H1 (cell line): ENCODE results near the gene PTPRJ.

Experiments
- CEBPB ChIP-seq: IDR thresholded peaks from 2 replicates; pipeline ENCODE4 v1.6.1; 2012; ENCODE audit warnings: low read depth, low read length
- CHD2 ChIP-seq: IDR thresholded peaks from 2 replicates; pipeline ENCODE4 v1.6.1; 2012; ENCODE audit warnings: low read length, improper control_type of control experiment
- FOSL1 ChIP-seq: IDR thresholded peaks from 2 replicates; pipeline ENCODE4 v1.6.1; 2011; ENCODE audit warnings: mild to moderate bottlenecking, low read depth, low read length, moderate library complexity; ENCODE audit not compliant: insufficient read depth
- JUND ChIP-seq: IDR thresholded peaks from 2 replicates; pipeline ENCODE4 v1.6.1; 2011; ENCODE audit warnings: mild to moderate bottlenecking, improper control_type of control experiment, low read length
- KDM1A ChIP-seq: fragments of 200-600, 300-600 bp; sonication (generic); IDR thresholded peaks from 2 replicates; pipeline ENCODE4 v1.7.1; 2016; ENCODE audit warnings: mild to moderate bottlenecking, low read length, borderline replicate concordance
- POLR2A ChIP-seq, 2 experiments: IDR thresholded peaks; 1 replicate in 1 of 2; 2 replicates in 1 of 2; pipeline ENCODE4 v1.6.1; 2011; ENCODE audit warnings: low read depth in 2 of 2, low read length in 2 of 2, mild to moderate bottlenecking in 2 of 2; ENCODE audit errors: control extremely low read depth in 1 of 2
- RFX5 ChIP-seq: IDR thresholded peaks from 2 replicates; pipeline ENCODE4 v1.6.1; 2011; ENCODE audit warnings: low read depth, low read length, improper control_type of control experiment, borderline replicate concordance
- SP4 ChIP-seq: IDR thresholded peaks from 2 replicates; pipeline ENCODE4 v1.6.1; 2012; ENCODE audit warnings: low read length, inconsistent platforms
- YY1 ChIP-seq: IDR thresholded peaks from 2 replicates; pipeline ENCODE4 v1.6.1; 2011; ENCODE audit warnings: low read depth, mild to moderate bottlenecking, low read length
- TF ChIP-seq, protein P1 (sequence below), 3 experiments: IDR thresholded peaks; 1 replicate in 2 of 3; 2 replicates in 1 of 3; pipeline versions ENCODE4 v1.5.1 to v1.6.1; 2011; ENCODE audit warnings: low read length in 3 of 3, mild to moderate bottlenecking in 3 of 3, inconsistent platforms in 2 of 3, low read depth in 1 of 3, moderate library complexity in 1 of 3; ENCODE audit not compliant: insufficient read depth in 1 of 3; ENCODE audit errors: control extremely low read depth in 1 of 3
- TF ChIP-seq, protein P2 (sequence below): IDR thresholded peaks from 2 replicates; pipeline ENCODE4 v1.6.1; 2011; ENCODE audit warnings: low read depth, mild to moderate bottlenecking, low read length; ENCODE audit not compliant: insufficient read depth
- TF ChIP-seq, protein P3 (sequence below): IDR thresholded peaks from 2 replicates; pipeline ENCODE4 v1.6.1; 2012; ENCODE audit warnings: inconsistent platforms

DNA sequence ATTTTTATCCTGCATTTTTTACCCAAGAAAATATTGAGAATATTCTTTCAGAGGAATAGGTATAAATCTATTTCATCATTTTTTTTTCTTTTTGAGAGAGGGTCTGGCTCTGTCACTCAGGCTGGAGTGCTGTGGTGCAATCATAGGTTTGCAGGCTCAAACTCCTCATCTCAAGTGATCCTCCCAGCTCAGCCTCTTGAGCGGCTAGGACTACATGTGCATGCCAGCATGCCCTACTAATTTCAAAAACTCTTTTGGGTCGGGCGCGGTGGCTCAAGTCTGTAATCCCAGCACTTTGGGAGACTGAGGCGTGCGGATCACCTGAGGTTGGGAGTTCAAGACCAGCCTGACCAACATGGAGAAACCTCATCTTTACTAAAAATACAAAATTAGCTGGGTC, 20.3 kb upstream of the PTPRJ start:
- no peak for TF ChIP-seq FOSL1
- TF ChIP-seq, protein P1, sequence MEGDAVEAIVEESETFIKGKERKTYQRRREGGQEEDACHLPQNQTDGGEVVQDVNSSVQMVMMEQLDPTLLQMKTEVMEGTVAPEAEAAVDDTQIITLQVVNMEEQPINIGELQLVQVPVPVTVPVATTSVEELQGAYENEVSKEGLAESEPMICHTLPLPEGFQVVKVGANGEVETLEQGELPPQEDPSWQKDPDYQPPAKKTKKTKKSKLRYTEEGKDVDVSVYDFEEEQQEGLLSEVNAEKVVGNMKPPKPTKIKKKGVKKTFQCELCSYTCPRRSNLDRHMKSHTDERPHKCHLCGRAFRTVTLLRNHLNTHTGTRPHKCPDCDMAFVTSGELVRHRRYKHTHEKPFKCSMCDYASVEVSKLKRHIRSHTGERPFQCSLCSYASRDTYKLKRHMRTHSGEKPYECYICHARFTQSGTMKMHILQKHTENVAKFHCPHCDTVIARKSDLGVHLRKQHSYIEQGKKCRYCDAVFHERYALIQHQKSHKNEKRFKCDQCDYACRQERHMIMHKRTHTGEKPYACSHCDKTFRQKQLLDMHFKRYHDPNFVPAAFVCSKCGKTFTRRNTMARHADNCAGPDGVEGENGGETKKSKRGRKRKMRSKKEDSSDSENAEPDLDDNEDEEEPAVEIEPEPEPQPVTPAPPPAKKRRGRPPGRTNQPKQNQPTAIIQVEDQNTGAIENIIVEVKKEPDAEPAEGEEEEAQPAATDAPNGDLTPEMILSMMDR (IDR thresholded peaks at IDR 0.05; ENCODE audit: control extremely low read depth in 1 of 3, insufficient read depth in 1 of 3, low read depth in 1 of 3, low read length in 3 of 3), result no peak
- TF ChIP-seq CEBPB, result no peak
- TF ChIP-seq KDM1A, result no peak
- no peak for TF ChIP-seq POLR2A (IDR thresholded peaks at IDR 0.05; ENCODE audit: control extremely low read depth in 1 of 2, low read depth in 2 of 2, low read length in 2 of 2)
- no peak for TF ChIP-seq JUND
- TF ChIP-seq, protein P2, sequence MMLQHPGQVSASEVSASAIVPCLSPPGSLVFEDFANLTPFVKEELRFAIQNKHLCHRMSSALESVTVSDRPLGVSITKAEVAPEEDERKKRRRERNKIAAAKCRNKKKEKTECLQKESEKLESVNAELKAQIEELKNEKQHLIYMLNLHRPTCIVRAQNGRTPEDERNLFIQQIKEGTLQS, result no peak
- no peak for TF ChIP-seq RFX5
- no peak for TF ChIP-seq YY1
- TF ChIP-seq, protein P3, sequence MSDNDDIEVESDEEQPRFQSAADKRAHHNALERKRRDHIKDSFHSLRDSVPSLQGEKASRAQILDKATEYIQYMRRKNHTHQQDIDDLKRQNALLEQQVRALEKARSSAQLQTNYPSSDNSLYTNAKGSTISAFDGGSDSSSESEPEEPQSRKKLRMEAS, result no peak
- TF ChIP-seq SP4, result no peak
- no peak for TF ChIP-seq CHD2
